Measurements from ENCODE around the gene IGSF21. TPM values are rescaled to one million over a fixed set of nuclear protein-coding genes. Genes with fewer than 3 reads are reported as not detected.

The IGSF21 gene
- total RNA-seq, 1 donor from 2014 or later, result 4.5 TPM

DNA sequence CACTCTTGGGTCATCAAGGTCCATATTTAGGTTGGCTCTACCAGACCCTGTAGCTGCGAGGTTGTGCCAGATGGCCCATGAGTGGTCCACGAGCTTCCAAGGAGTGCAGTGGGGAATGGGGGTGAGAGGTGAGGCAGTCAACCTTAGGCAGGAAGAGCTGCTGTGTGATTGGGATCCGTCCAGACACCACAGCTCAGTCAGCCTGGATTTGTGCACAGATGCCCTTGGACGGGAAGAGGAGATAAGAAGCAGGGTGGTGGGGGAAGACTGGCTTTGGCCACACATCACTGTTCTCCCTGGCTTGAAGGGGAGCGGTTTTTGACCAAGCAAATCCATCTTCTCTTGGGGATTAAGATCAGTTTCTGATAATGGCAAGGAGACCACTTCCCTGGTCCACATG, 130.6 kb downstream of the IGSF21 start:
- DNase-seq (ENCODE audit: low spot score) (no peak), ATAC-seq (no peak)
- intact Hi-C loops (cut with DNase I), result no loop called here

DNA sequence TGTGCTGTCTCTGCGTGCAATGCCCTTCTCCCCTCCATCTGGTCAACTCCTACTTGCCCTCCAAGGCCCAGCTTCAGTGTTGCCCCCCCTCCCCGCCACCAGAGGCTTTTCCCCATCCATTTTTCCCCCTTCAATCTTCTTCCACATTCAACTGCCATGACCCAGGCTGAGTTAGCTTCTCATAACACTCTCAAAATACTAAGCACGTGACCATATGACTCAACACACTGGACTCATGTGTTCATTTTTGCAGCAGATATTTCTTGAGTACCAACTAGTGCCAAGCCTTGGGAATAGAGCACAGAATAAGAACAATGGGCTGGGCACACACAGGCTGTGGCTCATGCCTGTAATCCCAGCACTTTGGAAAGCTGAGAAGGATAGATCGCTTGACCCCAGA, 132.1 kb downstream of the IGSF21 start:
- ATAC-seq, result no peak
- DNase-seq (ENCODE audit: low spot score), result no peak
- intact Hi-C loops (cut with DNase I), result no loop called here

GRCh38 chr1:18240906-18241305, 133.3 kb downstream of the IGSF21 start:
- intact Hi-C loops (cut with DNase I), result no loop called here
- DNase-seq (ENCODE audit: low spot score) (no peak), ATAC-seq (no peak)

GRCh38 chr1:18241891-18242290, 134.3 kb downstream of the IGSF21 start:
- DNase-seq (ENCODE audit: low spot score) (no peak), ATAC-seq (no peak)
- intact Hi-C loops (cut with DNase I), result no loop called here

DNA sequence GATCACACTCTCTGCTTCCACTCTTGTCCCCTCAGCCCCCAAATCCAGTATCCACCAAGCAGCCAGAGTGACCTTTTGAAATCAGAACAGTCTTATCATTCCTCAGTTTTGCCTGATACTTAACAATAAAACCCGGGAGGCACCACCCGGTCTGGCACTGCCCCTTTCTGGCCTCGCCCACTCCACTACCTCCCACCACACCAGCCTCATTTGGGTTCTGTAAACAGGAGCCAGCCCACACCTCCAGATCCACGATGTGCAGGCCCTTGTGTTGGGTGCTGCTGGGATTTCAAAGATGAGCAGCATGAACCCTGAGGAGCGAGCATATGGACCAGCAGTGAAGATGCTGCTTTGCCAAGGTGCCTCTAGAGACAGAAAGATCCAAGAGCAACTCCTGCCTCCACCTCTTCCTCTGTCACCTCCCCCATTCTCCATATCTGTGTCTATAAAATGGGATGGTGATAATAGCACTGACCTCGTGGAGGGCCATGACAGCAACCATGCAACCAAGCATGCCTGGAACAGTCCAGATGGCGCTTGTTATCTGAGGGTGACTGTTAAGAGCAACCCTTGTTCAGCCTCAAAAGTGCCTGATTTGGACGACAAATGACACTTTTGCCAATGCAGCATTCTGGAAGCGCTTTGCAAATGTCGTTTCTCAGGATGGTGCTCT, 136.0 kb downstream of the IGSF21 start:
- ATAC-seq, result no peak
- DNase-seq (ENCODE audit: low spot score), result no peak
- intact Hi-C loops (cut with DNase I), result no loop called here

- intact Hi-C loops (cut with DNase I), result no loop called here
Measured at GRCh38 chr1:18244762-18245161, 137.2 kb downstream of the IGSF21 start.

GRCh38 chr1:18245647-18246046, 138.0 kb downstream of the IGSF21 start:
- ATAC-seq (no peak), DNase-seq (ENCODE audit: low spot score) (no peak)
- intact Hi-C loops (cut with DNase I), result no loop called here

More at GRCh38 chr1:18244762-18245161, 137.2 kb downstream of the IGSF21 start:
- DNase-seq (ENCODE audit: low spot score) (no peak), ATAC-seq (no peak)

DNA sequence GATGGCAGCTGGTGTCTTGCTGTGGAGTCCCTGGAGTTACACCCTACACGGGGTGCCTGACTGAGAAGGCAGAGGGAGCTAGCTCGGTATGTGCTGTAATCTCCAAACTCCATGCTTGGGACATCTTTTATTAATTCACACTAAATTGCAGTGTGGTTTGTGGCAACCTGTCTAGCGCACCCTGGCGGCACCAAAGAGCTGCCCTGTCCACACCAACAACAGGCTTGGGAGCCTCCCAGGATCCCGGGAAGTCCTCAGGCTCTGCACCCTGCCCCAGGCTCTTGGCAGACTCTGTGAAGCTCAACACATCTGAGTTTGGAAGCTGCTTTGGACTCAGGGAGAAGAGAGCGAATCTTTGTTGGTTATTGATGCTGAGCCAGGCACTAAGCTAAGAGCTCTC, 138.9 kb downstream of the IGSF21 start:
- no peak for DNase-seq (ENCODE audit: low spot score)
- intact Hi-C loops (cut with DNase I), result no loop called here
- no peak for ATAC-seq

- intact Hi-C loops (cut with DNase I), result no loop called here
- DNase-seq (ENCODE audit: low spot score) (no peak), ATAC-seq (no peak)
Measured at GRCh38 chr1:18247151-18247550, 139.6 kb downstream of the IGSF21 start.

- intact Hi-C loops (cut with DNase I), result no loop called here
- ATAC-seq (no peak), DNase-seq (ENCODE audit: low spot score) (no peak)
Measured at GRCh38 chr1:18249631-18250030, 142.0 kb downstream of the IGSF21 start.

GRCh38 chr1:18253093-18253492, 145.5 kb downstream of the IGSF21 start:
- ATAC-seq (no peak), DNase-seq (ENCODE audit: low spot score) (no peak)
- intact Hi-C loops (cut with DNase I), result no loop called here

DNA sequence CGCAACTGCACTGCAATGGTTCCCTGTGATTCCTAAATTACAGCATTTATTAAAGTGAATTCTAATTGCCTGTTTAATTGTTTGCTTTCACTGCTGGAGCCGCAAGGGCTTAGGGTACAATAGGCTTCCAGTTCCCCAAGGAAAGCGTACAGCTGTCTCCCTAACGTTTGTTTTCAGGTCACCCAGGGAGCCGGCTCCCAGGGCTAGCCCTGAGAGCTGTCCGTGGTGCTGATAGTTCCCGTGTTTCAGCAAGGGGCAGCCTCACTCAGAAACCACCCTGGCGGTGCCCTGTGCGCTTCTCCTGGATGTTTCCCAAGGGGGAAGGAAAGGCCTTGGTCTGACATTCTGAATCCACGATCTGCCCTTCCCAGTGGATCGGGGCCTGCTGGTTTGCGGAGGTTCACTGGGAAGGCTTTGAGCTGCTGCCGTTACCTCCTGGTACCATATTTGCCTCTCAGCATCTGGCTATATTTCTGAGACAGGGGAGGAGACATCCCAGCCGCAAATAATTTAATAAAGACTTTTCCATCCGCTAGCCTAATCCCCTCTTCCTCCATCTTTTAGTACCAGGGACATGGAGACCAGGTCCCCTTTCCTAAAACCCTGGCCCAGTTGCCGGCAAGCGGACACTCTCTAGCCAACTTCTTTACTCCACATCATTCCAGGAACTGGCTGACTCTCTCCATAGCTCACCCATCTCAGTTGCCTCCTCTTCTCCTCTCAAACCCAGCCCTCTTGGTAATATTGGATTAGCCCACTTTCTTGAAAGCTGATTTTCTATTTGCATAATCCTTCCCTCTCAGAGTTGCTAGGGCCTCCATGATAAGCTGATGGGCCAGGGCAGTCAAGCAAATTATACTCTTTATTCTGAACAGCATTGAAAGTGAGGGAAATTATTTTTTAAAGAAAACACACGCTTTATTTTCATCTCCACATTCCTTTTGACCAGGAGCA, 149.0 kb downstream of the IGSF21 start:
- ATAC-seq (no peak), DNase-seq (ENCODE audit: low spot score) (peak; percentile 61)
- intact Hi-C loops (cut with DNase I), result no loop called here

DNA sequence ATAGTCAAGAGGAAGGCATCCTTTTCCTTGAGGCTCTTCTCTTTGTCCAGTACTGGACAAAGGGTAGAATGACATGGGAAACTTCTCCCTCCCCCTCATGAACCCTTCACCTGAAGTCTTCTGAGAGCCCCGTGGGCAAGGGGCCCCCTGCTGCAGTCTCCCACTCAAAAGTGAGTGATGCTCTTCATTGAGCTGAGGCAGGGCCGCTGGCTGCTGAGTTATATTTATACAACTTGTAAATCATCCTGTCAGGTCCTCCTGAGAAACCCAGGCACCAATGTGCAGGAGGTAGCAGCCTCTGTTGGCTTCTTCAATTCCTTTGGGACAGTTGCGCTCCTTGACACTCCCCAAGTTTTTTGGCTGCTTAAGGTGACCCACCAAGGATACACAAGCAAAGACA, 150.2 kb downstream of the IGSF21 start:
- intact Hi-C loops (cut with DNase I), result no loop called here
- ATAC-seq (no peak), DNase-seq (ENCODE audit: low spot score) (no peak)

- DNase-seq (ENCODE audit: low spot score) (no peak), ATAC-seq (no peak)
- intact Hi-C loops (cut with DNase I), result no loop called here
Measured at GRCh38 chr1:18261891-18262290, 154.3 kb downstream of the IGSF21 start.

DNA sequence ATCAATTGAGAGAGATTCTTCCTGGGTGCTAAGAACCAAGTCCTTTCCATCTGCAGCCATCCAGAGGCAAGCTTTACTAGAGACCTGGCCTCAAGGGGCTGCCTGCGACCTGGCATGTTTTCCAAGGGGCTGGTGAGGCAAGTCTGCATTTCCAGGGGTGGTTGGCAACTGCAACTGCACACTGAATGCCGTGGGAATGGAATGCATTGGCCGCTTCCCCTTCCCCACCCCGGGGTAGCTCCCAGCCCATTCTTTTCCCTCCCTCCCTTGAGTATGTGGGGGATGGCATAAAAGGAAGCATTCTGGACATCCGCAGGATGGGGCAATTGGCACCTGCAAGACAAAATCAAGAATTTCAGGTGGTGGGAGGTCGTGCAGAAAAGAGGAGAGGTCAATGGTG, 155.1 kb downstream of the IGSF21 start:
- intact Hi-C loops (cut with DNase I), result no loop called here
- DNase-seq (ENCODE audit: low spot score), result no peak
- ATAC-seq, result no peak

DNA sequence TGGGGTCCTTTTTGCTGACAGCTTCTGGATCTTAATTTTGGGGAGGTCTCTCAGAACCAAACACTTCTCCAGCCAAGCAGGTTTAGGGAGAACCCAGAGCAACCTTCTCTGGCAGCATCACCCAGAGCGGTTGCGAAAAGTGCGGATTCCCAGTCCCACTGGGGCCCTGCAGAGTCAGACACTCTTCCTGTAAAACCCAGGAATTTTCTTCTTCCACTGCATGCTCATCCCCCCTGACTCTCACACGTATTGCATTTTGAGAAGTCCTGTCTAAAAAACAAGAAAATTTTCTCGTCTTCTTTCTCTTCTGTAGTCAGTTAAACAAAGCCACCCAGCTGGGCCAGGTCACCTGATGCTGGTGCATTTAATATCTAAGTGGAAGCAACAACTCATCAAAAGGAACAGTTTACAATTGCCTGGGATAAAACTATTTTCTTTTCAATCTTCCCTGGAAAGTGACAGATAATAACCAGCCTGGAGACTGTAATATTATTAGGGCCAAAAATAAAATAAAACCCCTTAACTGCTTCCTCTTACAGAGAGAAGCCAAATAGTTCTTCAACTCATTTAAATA, 156.0 kb downstream of the IGSF21 start:
- no peak for DNase-seq (ENCODE audit: low spot score)
- no peak for ATAC-seq
- intact Hi-C loops (cut with DNase I), result no loop called here

GRCh38 chr1:18264450-18265039, 156.9 kb downstream of the IGSF21 start:
- ATAC-seq, result no peak
- DNase-seq (ENCODE audit: low spot score), result no peak
- intact Hi-C loops (cut with DNase I), result no loop called here

GRCh38 chr1:18265641-18266040, 158.0 kb downstream of the IGSF21 start:
- DNase-seq (ENCODE audit: low spot score) (no peak), ATAC-seq (no peak)
- intact Hi-C loops (cut with DNase I), result no loop called here

GRCh38 chr1:18266391-18266790, 158.8 kb downstream of the IGSF21 start:
- intact Hi-C loops (cut with DNase I), result no loop called here
- ATAC-seq (no peak), DNase-seq (ENCODE audit: low spot score) (no peak)

DNA sequence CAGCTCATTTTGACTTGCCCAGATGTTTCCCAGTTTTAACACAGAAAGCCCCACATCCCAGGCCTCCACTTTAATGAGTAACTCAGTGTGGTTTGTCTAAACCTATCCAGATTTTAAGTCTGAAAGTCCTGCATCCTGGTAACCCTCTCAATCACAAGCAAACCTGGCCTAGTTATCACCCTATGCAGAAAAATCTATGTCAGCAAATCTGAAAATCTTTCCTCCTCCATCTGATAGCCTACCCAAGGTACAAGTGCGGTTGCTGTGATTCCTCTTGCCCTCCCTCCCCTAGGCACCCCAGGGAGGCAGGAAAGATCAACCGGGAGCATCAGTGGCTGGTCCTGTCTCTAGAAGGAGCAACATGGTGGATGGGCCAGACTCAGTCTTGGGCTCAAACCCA, 163.7 kb downstream of the IGSF21 start:
- intact Hi-C loops (cut with DNase I), result no loop called here
- DNase-seq (ENCODE audit: low spot score), result no peak
- no peak for ATAC-seq

All from sciatic nerve (tissue), 2 donors.